OCI-LY7 (cell line): Measurements from ENCODE around the gene TTLL7. TPM values are rescaled to one million over a fixed set of nuclear protein-coding genes. Genes with fewer than 3 reads are reported as not detected.

Experiments
- Bru-seq: library from RNA; stranded (reverse); fragments of 400-500 nt; gene quantifications from one replicate; lab custom pipeline; 2021; lab: Mats Ljungman, UMichigan
- BruChase-seq, 2 experiments: library from RNA; stranded (reverse); fragments of 400-500 nt; gene quantifications; one replicate each; lab custom pipeline; 2021; lab: Mats Ljungman, UMichigan
- BruUV-seq: library from RNA; stranded (reverse); fragments of 400-500 nt; replicated peaks from 2 replicates; lab custom pipeline; 2021; lab: Mats Ljungman, UMichigan
- CTCF ChIA-PET: fragments of 300-600 bp; sonication (Branson Sonifier 250); formaldehyde crosslinking; loops from one replicate; lab custom pipeline; 2022; ENCODE audit warnings: antibody characterized with exemption; ENCODE audit not compliant: unreplicated experiment; lab: Charles Lee
- POLR2A ChIA-PET: fragments of 300-600 bp; sonication (Branson Sonifier 250); formaldehyde crosslinking; loops from one replicate; lab custom pipeline; 2022; ENCODE audit warnings: antibody characterized with exemption; lab: Charles Lee
- DNase-seq: peaks from one replicate; pipeline ENCODE4 v3.0.0-alpha.2; 2015; ENCODE audit warnings: low spot score
- H2AFZ ChIP-seq: fragments of 200-600 bp; sonication (generic), shearing (Covaris generic); 2 replicates; pipeline ENCODE4 v1.6.1; 2014; ENCODE audit warnings: mild to moderate bottlenecking, antibody characterized with exemption, low read length, moderate library complexity
- H3K27ac ChIP-seq: fragments of 200-600 bp; sonication (generic); 2 replicates; pipeline ENCODE4 v1.5.1; 2014; ENCODE audit warnings: mixed run types, low read depth, mild to moderate bottlenecking, moderate library complexity, low read length, inconsistent platforms; ENCODE audit not compliant: poor library complexity, severe bottlenecking
- H3K36me3 ChIP-seq: fragments of 200-600 bp; sonication (generic); 2 replicates; pipeline ENCODE4 v1.6.1; 2014; ENCODE audit warnings: mild to moderate bottlenecking, antibody characterized with exemption, low read length, moderate library complexity, mixed read lengths; ENCODE audit not compliant: insufficient read depth
- H3K4me1 ChIP-seq: fragments of 200-600 bp; sonication (generic); 2 replicates; pipeline ENCODE4 v1.5.1; 2014; ENCODE audit warnings: mild to moderate bottlenecking, low read length; ENCODE audit not compliant: insufficient read depth, poor library complexity, severe bottlenecking
- H3K4me2 ChIP-seq: fragments of 200-600 bp; sonication (generic); 2 replicates; pipeline ENCODE4 v1.6.1; 2014; ENCODE audit warnings: mild to moderate bottlenecking, low read length
- H3K4me3 ChIP-seq: fragments of 200-600 bp; sonication (generic); 2 replicates; pipeline ENCODE4 v1.5.1; 2014; ENCODE audit warnings: mild to moderate bottlenecking, low read depth, low read length; ENCODE audit not compliant: poor library complexity, severe bottlenecking
- H3K79me2 ChIP-seq: fragments of 200-600 bp; sonication (generic); 2 replicates; pipeline ENCODE4 v1.6.1; 2016; ENCODE audit warnings: low read depth, mild to moderate bottlenecking, low read length, moderate library complexity, mixed read lengths; ENCODE audit not compliant: insufficient read depth
- H3K9me2 ChIP-seq: fragments of 200-600 bp; sonication (generic); 2 replicates; pipeline ENCODE4 v1.6.1; 2016; ENCODE audit warnings: mild to moderate bottlenecking, low read length, mixed read lengths; ENCODE audit not compliant: insufficient read depth
- H3K9me3 ChIP-seq: fragments of 200-600 bp; sonication (generic); 2 replicates; pipeline ENCODE4 v1.6.1; 2014; ENCODE audit warnings: mild to moderate bottlenecking, mixed run types, low read length, mixed read lengths
- H4K20me1 ChIP-seq: fragments of 200-600 bp; sonication (generic); 2 replicates; pipeline ENCODE4 v1.6.1; 2014; ENCODE audit warnings: mild to moderate bottlenecking, antibody characterized with exemption, low read length, moderate library complexity, mixed read lengths; ENCODE audit not compliant: insufficient read depth
- EZH2phosphoT487 ChIP-seq: fragments of 200-600 bp; sonication (generic); IDR thresholded peaks from 2 replicates; pipeline ENCODE4 v1.6.1; 2018; ENCODE audit warnings: low read depth, borderline replicate concordance, mild to moderate bottlenecking, mixed run types, antibody characterized with exemption, low read length, moderate library complexity, mixed read lengths
- intact Hi-C: fragments of 100-400 bp; cut with micrococcal nuclease; formaldehyde crosslinking; loops from one replicate; pipeline ENCODE4 v1.10.0; 2022; ENCODE audit not compliant: unreplicated experiment
- long read RNA-seq: library from polyadenylated mRNA; stranded (forward); transcript quantifications from one replicate; pipeline ENCODE4 v2.0.0, GENCODE V29; 2022
- total RNA-seq, 2 experiments: library from RNA; depleted of rRNA in 1 of 2; stranded (reverse); fragments of >200 nt in 1 of 2; shearing (Covaris generic) in 1 of 2; gene quantifications; 2 replicates each; pipeline ENCODE4 v1.2.3, GENCODE V29; 2014 to 2022
- TF ChIP-seq, protein P1 (sequence below): fragments of 200-600 bp; sonication (generic); conservative IDR thresholded peaks from 2 replicates; pipeline ENCODE4 v1.5.1; 2014; ENCODE audit warnings: mild to moderate bottlenecking, antibody characterized with exemption, low read length, moderate library complexity, mixed read lengths

TTLL7 gene, protein sequence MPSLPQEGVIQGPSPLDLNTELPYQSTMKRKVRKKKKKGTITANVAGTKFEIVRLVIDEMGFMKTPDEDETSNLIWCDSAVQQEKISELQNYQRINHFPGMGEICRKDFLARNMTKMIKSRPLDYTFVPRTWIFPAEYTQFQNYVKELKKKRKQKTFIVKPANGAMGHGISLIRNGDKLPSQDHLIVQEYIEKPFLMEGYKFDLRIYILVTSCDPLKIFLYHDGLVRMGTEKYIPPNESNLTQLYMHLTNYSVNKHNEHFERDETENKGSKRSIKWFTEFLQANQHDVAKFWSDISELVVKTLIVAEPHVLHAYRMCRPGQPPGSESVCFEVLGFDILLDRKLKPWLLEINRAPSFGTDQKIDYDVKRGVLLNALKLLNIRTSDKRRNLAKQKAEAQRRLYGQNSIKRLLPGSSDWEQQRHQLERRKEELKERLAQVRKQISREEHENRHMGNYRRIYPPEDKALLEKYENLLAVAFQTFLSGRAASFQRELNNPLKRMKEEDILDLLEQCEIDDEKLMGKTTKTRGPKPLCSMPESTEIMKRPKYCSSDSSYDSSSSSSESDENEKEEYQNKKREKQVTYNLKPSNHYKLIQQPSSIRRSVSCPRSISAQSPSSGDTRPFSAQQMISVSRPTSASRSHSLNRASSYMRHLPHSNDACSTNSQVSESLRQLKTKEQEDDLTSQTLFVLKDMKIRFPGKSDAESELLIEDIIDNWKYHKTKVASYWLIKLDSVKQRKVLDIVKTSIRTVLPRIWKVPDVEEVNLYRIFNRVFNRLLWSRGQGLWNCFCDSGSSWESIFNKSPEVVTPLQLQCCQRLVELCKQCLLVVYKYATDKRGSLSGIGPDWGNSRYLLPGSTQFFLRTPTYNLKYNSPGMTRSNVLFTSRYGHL
- total RNA-seq (2014; rRNA removed; shearing (Covaris generic)) (0.49 and 0.76 TPM in 2 replicates), total RNA-seq (2022) (0.88 and 2.4 TPM in 2 replicates), Bru-seq, nascent RNA (percentile 27 among the genes with signal in this experiment), BruChase-seq, experiment 1, labeled RNA remaining after a 6-hour chase (percentile 17 among the genes with signal in this experiment), BruChase-seq, experiment 2, labeled RNA remaining after a 2-hour chase (percentile 20 among the genes with signal in this experiment)
- long read RNA-seq: 0 reads

DNA sequence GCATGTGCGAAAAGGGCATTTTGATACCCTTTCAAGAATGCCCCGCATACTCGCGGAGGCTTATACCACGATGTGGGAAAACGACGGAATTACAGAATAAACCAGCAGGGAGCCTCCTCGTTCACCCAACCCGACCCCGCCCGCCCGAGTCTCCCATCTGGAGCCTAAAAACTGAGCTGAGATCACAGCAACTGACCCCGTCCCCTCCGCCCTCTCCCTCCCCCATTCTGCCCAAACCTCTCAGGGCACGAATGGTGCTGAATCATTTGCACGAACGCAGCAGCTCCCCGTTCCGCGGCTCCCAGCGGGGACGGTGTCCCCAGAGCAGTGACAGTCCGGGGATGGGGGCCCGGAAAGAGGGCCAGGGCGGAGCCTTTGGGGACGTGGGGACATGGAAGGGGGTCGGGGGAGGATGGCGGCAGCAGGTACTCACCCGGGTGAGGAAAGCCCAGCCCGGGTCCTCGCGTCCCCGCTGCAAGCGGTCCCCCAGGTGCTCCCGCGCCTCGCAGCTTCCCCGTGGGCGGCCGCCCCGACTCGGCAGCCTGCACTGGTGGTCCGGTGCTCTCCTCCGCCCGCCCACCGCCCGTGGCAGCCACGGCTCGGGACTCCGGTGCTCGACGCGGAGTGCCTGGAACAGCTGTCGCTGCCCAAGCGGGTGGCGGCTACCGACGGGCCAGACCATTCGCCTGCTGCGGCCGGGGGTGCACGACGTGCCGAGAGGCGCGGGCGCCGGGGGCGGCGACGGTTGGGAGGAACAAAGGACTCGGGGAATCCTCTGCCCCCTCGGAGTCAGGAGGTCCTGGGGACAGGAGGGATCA is at the start of gene TTLL7:
TTLL7 (minus strand) TSS at position 635 of the 818 bp plus-strand sequence. CDS start 46,921 bp downstream, outside the sequence.
- POLR2A ChIA-PET: interaction anchor here (0.5 to 1.2 kb wide), 3 partner anchors 10 to 41 kb away, joined by 3 to 9 read pairs (median 6); no protein-coding TSS in a partner anchor
- H4K20me1 ChIP-seq: no peaks in the 10 kb centered on the region
- no peaks in the 10 kb centered on the region for H3K9me3 ChIP-seq
- H3K9me2 ChIP-seq: no peaks in the 10 kb centered on the region
- H3K36me3 ChIP-seq: no peaks in the 10 kb centered on the region
- intact Hi-C loops: loop anchor here (1.0 kb wide), 1 partner anchor 79 kb away; no protein-coding TSS in a partner anchor
- TF ChIP-seq, protein P1, sequence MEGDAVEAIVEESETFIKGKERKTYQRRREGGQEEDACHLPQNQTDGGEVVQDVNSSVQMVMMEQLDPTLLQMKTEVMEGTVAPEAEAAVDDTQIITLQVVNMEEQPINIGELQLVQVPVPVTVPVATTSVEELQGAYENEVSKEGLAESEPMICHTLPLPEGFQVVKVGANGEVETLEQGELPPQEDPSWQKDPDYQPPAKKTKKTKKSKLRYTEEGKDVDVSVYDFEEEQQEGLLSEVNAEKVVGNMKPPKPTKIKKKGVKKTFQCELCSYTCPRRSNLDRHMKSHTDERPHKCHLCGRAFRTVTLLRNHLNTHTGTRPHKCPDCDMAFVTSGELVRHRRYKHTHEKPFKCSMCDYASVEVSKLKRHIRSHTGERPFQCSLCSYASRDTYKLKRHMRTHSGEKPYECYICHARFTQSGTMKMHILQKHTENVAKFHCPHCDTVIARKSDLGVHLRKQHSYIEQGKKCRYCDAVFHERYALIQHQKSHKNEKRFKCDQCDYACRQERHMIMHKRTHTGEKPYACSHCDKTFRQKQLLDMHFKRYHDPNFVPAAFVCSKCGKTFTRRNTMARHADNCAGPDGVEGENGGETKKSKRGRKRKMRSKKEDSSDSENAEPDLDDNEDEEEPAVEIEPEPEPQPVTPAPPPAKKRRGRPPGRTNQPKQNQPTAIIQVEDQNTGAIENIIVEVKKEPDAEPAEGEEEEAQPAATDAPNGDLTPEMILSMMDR: no peak
- TF ChIP-seq EZH2phosphoT487: no peak
- H3K79me2 ChIP-seq: no peaks in the 10 kb centered on the region
- H2AFZ ChIP-seq: peak within 1 kb of the TSS; percentile 96
- peak; percentile 77 for DNase-seq
- BruUV-seq: no TSS peak
- peak within 1 kb of the TSS; percentile 74 for H3K4me3 ChIP-seq
- CTCF ChIA-PET: no interaction called here
- H3K4me2 ChIP-seq: peak within 1 kb of the TSS; percentile 72
- peaks cover 5% of the 10 kb centered on the region for H3K4me1 ChIP-seq
- no peak within 1 kb of the TSS for H3K27ac ChIP-seq

DNA sequence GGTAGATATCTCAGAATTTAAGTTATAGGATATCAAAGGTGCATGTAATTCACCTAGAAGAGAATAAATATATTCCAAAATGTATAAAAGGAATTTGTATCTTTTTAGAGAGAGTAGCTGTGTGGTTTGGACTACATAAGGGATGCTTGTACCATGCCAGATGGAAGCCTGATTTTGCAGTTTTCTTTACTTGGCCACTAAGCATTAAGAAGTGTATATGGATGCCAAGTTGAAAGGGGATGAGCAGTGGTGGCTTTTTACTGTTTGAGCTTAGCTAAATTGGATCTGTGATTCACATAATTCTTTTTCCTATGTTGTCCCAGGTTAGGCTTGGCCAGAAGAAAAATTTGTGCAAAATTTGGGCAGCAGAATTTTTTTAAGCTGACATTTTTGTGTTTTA is 43.5 kb upstream of the TTLL7 start:
- Histone ChIP-seq H3K27ac (no peak overlapping the region), H3K36me3 (no peaks in the 10 kb centered on the region), H2AFZ (no peak overlapping the region), H3K79me2 (no peaks in the 10 kb centered on the region), H3K4me1 (no peaks in the 10 kb centered on the region), H3K9me3 (no peaks in the 10 kb centered on the region), H3K9me2 (no peaks in the 10 kb centered on the region), H3K4me2 (no peak overlapping the region), H3K4me3 (no peak overlapping the region), H4K20me1 (no peaks in the 10 kb centered on the region)
- intact Hi-C loops: no loop called here
- BruUV-seq: no TSS peak
- ChIA-PET CTCF (no interaction called here), POLR2A (no interaction called here)
- no peak for TF ChIP-seq EZH2phosphoT487
- DNase-seq: no peak
